ENCODE data around the gene GPC5.

The GPC5 gene

GRCh38 chr13:92387245-92387644 lies 988.8 kb downstream of the GPC5 start:
- DNase-seq (ENCODE audit: low read depth in 2 of 2): no peak
- no peak overlapping the region for H3K4me3 ChIP-seq (replicated peaks in 1 of 2; ENCODE audit: low read depth in 2 of 2, low read length in 2 of 2)
- no peak for TF ChIP-seq CTCF (IDR thresholded peaks at IDR 0.05; ENCODE audit: low read depth, low read length)

- no peak for DNase-seq (ENCODE audit: low read depth in 2 of 2)
Measured at GRCh38 chr13:92390217-92390616, 991.8 kb downstream of the GPC5 start.

GRCh38 chr13:92403606-92404005 lies 1005.2 kb downstream of the GPC5 start:
- no peak for DNase-seq (ENCODE audit: low read depth in 2 of 2)
- TF ChIP-seq CTCF (IDR thresholded peaks at IDR 0.05; ENCODE audit: low read depth, low read length): no peak
- no peak overlapping the region for H3K4me3 ChIP-seq (replicated peaks in 1 of 2; ENCODE audit: low read depth in 2 of 2, low read length in 2 of 2)

More at GRCh38 chr13:92390217-92390616, 991.8 kb downstream of the GPC5 start:
- TF ChIP-seq CTCF (IDR thresholded peaks at IDR 0.05; ENCODE audit: low read depth, low read length): no peak
- H3K4me3 ChIP-seq (replicated peaks in 1 of 2; ENCODE audit: low read depth in 2 of 2, low read length in 2 of 2): no peak overlapping the region

- no peak overlapping the region for H3K4me3 ChIP-seq (replicated peaks in 1 of 2; ENCODE audit: low read depth in 2 of 2, low read length in 2 of 2)
- no peak for TF ChIP-seq CTCF (IDR thresholded peaks at IDR 0.05; ENCODE audit: low read depth, low read length)
- no peak for DNase-seq (ENCODE audit: low read depth in 2 of 2)
Measured at GRCh38 chr13:92407858-92408257, 1009.4 kb downstream of the GPC5 start.

GRCh38 chr13:92412481-92412880 lies 1014.1 kb downstream of the GPC5 start:
- H3K4me3 ChIP-seq (replicated peaks in 1 of 2; ENCODE audit: low read depth in 2 of 2, low read length in 2 of 2): no peak overlapping the region
- no peak for TF ChIP-seq CTCF (IDR thresholded peaks at IDR 0.05; ENCODE audit: low read depth, low read length)
- no peak for DNase-seq (ENCODE audit: low read depth in 2 of 2)

- no peak overlapping the region for H3K4me3 ChIP-seq (replicated peaks in 1 of 2; ENCODE audit: low read depth in 2 of 2, low read length in 2 of 2)
- no peak for TF ChIP-seq CTCF (IDR thresholded peaks at IDR 0.05; ENCODE audit: low read depth, low read length)
- no peak for DNase-seq (ENCODE audit: low read depth in 2 of 2)
Measured at GRCh38 chr13:92412996-92413395, 1014.6 kb downstream of the GPC5 start.

- TF ChIP-seq CTCF (IDR thresholded peaks at IDR 0.05; ENCODE audit: low read depth, low read length): no peak
- H3K4me3 ChIP-seq (replicated peaks in 1 of 2; ENCODE audit: low read depth in 2 of 2, low read length in 2 of 2): no peak overlapping the region
- no peak for DNase-seq (ENCODE audit: low read depth in 2 of 2)
Measured at GRCh38 chr13:92413452-92413851, 1015.0 kb downstream of the GPC5 start.

Measured in cardiac fibroblast (primary cell).